ENCODE results near the gene DEDD2.
A peak's percentile ranks its signal among the peaks of the same experiment; 100 is the strongest.
"Not testable (repeated sequence)": the region's sequence is repeated elsewhere in the genome, so short reads cannot be mapped to it uniquely, and the experiment has no call there.

DEDD2 gene, protein sequence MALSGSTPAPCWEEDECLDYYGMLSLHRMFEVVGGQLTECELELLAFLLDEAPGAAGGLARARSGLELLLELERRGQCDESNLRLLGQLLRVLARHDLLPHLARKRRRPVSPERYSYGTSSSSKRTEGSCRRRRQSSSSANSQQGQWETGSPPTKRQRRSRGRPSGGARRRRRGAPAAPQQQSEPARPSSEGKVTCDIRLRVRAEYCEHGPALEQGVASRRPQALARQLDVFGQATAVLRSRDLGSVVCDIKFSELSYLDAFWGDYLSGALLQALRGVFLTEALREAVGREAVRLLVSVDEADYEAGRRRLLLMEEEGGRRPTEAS

DNA sequence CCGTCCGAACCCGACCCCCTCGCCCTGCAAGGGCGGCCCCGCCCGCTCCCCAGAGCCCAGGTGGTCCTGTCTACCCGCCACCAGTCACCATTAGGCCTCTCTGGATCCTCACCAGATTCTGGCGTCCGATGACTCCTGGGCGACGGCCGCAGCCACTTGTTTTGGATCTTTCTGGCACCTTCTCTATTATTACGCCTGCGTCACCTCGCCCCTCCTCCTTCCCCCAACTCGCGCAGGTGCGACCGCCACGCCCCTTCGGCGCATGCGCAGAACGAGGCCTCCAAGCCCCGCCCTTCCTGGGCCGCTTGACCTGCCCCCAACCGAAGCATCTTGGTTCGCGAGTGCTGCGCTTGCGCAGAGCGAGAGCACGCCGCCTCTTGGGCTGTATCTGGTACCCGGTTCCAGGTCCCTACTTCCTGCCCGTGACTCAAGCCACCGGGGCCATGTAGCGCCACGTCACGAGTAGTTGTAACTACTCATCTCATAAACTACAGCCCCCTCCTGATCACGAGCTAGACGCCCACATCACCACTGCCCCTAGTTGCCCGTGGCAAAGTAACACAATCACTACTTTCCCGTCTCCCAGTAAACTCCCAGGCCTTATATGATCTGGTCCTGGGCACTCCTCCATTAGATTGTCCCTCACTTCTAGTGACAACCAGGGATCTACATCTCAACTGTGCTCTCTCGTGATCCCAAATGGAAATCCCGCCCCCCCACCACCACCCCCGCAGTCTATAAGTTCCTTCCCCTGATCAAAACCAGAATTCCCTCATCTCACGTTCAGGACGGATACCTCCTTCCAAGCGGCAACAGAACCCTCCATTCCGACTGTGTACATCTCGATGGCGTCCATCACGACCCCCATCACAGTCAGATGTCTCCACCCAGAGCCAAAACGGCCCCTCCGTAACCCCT is at the start of gene DEDD2:
DEDD2 (minus strand) TSS at position 158 of the 918 bp plus-strand sequence. CDS start 670 bp downstream, outside the sequence.
- TF ChIP-seq, protein P1, sequence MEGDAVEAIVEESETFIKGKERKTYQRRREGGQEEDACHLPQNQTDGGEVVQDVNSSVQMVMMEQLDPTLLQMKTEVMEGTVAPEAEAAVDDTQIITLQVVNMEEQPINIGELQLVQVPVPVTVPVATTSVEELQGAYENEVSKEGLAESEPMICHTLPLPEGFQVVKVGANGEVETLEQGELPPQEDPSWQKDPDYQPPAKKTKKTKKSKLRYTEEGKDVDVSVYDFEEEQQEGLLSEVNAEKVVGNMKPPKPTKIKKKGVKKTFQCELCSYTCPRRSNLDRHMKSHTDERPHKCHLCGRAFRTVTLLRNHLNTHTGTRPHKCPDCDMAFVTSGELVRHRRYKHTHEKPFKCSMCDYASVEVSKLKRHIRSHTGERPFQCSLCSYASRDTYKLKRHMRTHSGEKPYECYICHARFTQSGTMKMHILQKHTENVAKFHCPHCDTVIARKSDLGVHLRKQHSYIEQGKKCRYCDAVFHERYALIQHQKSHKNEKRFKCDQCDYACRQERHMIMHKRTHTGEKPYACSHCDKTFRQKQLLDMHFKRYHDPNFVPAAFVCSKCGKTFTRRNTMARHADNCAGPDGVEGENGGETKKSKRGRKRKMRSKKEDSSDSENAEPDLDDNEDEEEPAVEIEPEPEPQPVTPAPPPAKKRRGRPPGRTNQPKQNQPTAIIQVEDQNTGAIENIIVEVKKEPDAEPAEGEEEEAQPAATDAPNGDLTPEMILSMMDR (IDR thresholded peaks at IDR 0.05): no peak
- Mint-ChIP-seq H3K27ac (peak within 1 kb of the TSS; percentile 76), H3K4me3 (peak within 1 kb of the TSS; percentile 92), H3K27me3 (ENCODE audit: low read depth, poor library complexity) (peaks cover 5% of the 10 kb centered on the region), H3K36me3 (ENCODE audit: low read depth) (peaks cover 37% of the 10 kb centered on the region), H3K4me1 (peaks cover 57% of the 10 kb centered on the region), H3K9me3 (no peaks in the 10 kb centered on the region)
- DNase-seq: peak; percentile 99

DNA sequence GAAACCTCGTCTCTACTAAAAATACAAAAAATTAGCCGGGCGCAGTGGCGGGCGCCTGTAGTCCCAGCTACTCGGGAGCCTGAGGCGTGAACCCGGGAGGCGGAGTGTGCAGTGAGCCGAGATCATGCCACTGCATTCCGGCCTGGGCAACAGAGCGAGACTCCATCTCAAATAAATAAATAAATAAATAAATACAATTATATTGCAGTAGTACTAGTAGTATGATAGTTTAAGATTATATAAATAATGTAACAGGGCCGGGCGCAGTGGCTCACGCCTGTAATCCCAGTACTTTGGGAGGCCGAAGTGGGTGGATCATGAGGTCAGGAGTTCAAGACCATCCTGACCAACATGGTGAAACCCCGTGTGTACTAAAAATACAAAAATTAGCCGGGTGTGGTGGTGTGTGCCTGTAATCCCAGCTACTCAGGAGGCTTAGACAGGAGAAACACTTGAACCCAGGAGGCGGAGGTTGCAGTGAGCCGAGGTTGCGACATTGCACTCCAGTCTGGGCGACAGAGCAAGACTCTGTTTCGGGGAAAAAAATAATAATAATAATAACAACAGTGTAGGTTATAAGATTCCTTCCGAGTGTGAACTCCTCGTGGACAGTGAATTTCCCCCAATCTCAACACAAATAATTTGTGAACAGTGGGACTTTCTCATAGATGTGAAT is 49.6 kb upstream of the DEDD2 start:
- H3K9me3 Mint-ChIP-seq; DNase-seq; H3K27me3 Mint-ChIP-seq (ENCODE audit: low read depth, poor library complexity); H3K36me3 Mint-ChIP-seq (ENCODE audit: low read depth); H3K4me3 Mint-ChIP-seq; H3K27ac Mint-ChIP-seq: not testable (repeated sequence)
- peaks cover 16% of the 10 kb centered on the region for H3K4me1 Mint-ChIP-seq

DNA sequence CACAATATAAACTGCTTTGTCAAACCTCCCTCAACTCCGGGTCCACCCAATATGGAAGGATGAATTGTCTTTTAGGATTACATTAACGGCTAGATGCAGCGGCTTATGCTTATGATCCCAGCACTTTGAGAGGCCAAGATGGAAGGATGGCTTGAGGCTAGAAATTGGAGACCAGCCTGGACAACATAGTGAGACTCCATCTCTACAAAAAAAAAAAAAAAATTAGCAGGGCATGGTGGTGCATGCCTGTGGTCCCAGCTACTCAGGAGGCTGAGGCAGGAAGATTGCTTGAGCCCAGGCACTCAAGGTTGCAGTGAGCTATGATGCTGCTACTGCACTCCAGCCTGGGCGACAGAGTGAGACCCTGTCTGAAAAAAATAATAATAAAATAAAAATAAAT is 48.6 kb upstream of the DEDD2 start:
- not testable (repeated sequence) for H3K27me3 Mint-ChIP-seq (ENCODE audit: low read depth, poor library complexity); H3K9me3 Mint-ChIP-seq; H3K36me3 Mint-ChIP-seq (ENCODE audit: low read depth); H3K27ac Mint-ChIP-seq; H3K4me3 Mint-ChIP-seq; DNase-seq
- peaks cover 16% of the 10 kb centered on the region for H3K4me1 Mint-ChIP-seq

DNA sequence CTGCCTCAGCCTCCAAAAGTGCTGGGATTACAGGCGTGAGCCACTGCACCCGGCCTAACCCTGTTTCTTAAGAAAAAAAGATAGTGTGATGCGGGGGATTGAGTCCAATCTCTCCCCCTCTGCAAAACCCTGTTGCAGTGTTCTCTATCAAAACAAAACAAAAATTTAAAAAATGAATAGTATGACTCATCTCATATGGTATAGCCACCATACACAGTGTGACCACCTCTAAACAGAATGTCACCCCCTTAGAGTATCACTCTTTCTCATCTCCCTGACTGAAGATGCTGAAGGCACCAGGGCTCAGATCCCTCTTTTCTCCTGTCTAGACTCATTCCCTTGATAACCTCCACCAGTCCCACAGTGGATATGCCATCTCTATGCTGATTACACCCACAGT is 44.3 kb upstream of the DEDD2 start:
- H3K27me3 Mint-ChIP-seq (ENCODE audit: low read depth, poor library complexity): peaks cover 9% of the 10 kb centered on the region
- peaks cover 14% of the 10 kb centered on the region for H3K4me1 Mint-ChIP-seq
- H3K27ac Mint-ChIP-seq: no peak overlapping the region
- TF ChIP-seq, protein P1 (IDR thresholded peaks at IDR 0.05): no peak
- H3K36me3 Mint-ChIP-seq (ENCODE audit: low read depth): no peaks in the 10 kb centered on the region
- H3K4me3 Mint-ChIP-seq: no peak overlapping the region
- no peak for DNase-seq
- H3K9me3 Mint-ChIP-seq: no peaks in the 10 kb centered on the region

DNA sequence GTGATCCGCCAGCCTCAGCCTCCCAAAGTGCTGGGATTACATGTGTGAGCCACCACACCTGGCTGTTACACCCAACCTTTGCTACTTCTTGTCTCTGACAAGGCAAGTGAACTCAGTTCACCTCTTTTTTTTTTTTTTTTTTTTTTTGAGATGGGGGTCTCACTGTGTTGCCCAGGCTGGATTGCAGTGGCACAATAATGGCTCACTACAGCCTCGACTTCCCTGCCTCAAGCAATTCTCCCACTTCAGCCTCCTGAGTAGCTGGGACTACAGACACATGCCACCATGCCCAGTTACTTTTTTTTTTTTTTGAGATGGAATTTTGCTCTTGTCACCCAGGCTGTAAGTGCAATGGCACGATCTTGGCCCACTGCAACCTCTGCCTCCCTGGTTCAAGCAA is 40.4 kb upstream of the DEDD2 start:
- not testable (repeated sequence) for DNase-seq; H3K27ac Mint-ChIP-seq; H3K27me3 Mint-ChIP-seq (ENCODE audit: low read depth, poor library complexity); H3K4me3 Mint-ChIP-seq; H3K9me3 Mint-ChIP-seq; H3K36me3 Mint-ChIP-seq (ENCODE audit: low read depth)
- peaks cover 21% of the 10 kb centered on the region for H3K4me1 Mint-ChIP-seq

DNA sequence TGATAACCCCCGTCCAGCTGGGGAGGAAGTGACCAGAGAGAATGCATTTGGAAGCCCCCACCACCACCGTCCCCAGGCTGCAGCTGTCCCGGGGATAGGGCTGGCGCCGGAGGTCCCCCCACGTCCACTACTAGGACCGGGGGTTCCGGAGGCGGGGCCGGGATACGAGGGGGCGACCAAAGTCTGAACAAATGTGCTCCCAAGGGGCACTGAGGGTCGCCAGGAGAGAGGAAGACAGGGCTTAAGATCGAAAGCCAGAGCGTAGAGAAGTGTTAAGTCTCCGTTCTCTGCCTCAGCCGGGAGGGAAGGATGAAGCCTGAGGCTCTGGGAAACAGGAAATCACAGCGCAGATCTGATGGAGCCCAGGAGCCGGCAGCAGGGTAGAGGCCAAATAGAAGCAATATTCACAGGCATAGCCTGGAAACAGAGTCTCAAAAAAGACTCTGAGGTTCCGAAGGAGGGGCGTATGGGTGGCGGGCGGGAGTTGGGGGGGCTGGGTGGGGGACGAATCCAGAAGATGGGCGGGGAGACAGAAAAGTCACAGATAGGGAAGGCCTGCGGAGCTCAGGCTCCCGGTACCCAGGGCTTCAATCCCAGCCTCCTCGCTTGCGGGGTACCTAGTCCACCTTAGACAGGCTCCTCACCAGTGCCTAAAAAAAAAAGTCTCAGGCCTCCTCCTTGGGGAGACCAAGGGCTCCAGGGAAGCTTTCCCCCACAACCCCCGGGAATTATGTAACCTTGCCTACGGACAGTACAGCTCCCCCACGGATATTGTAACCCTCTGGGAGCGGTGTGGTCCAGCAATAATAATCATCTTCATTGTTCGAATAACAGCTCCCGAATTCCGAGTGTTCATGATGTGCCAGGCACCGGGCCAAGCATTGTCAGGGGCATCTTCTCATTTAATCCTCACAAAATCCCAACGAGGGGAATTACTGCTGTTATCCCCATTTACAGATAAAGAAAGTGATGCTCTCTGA is 38.6 kb upstream of the DEDD2 start:
- peak; percentile 48 for DNase-seq
- Mint-ChIP-seq H3K4me3 (peak overlapping the region; percentile 81), H3K27ac (peak overlapping the region; percentile 91)

More for the DNA sequence above, 38.6 kb upstream of the DEDD2 start:
- no peaks in the 10 kb centered on the region for H3K9me3 Mint-ChIP-seq
- H3K36me3 Mint-ChIP-seq (ENCODE audit: low read depth): peaks cover 5% of the 10 kb centered on the region
- no peaks in the 10 kb centered on the region for H3K27me3 Mint-ChIP-seq (ENCODE audit: low read depth, poor library complexity)
- H3K4me1 Mint-ChIP-seq: peaks cover 36% of the 10 kb centered on the region
- TF ChIP-seq, protein P1 (IDR thresholded peaks at IDR 0.05): no peak

Data from nephron progenitor cell (in vitro differentiated cells).